Measurements from ENCODE around the gene MGLL. TPM values are rescaled to one million over a fixed set of nuclear protein-coding genes. Genes with fewer than 3 reads are reported as not detected.

The MGLL gene
- total and polyA plus RNA-seq, 9 of the 15 experiments (the other 6 are each of a cell fraction or from before 2014, with no cell fraction given), result 0.12 to 0.32 (median 0.18) TPM; not detected in 6

GRCh38 chr3:127732303-127732702, 90.0 kb downstream of the MGLL start:
- Histone ChIP-seq H3K9me3 (replicated peaks; ENCODE audit: control insufficient read depth, insufficient read depth, low read depth, low read length) (no peaks in the 10 kb centered on the region), H3K27me3 (ENCODE audit: control insufficient read depth in 2 of 2, insufficient read depth in 2 of 2, low read length in 2 of 2) (peaks cover 0 to 10% of the 10 kb centered on the region in 2 experiments; a peak in 2 of 5 replicates), H3K9ac (ENCODE audit: insufficient read depth in 1 of 2, low read depth in 2 of 2, low read length in 2 of 2) (peak overlapping the region in 1 of 2 experiments; percentile 68; a peak in 1 of 4 replicates), H3K4me3 (no peak overlapping the region), H3K27ac (ENCODE audit: extremely low read depth, low read depth, low read length) (no peak overlapping the region), H3K36me3 (ENCODE audit: control insufficient read depth, insufficient read depth, low read length) (no peaks in the 10 kb centered on the region), H4K20me1 (replicated peaks; ENCODE audit: control insufficient read depth, insufficient read depth, low read length) (no peaks in the 10 kb centered on the region), H3K4me1 (replicated peaks in 1 of 2; ENCODE audit: control insufficient read depth in 2 of 2, insufficient read depth in 2 of 2, low read length in 2 of 2) (peaks cover 13 to 32% of the 10 kb centered on the region in 2 experiments; a peak in 4 of 5 replicates), H3K4me2 (ENCODE audit: insufficient read depth, low read length) (no peak overlapping the region), H2AFZ (ENCODE audit: low read depth, low read length) (peak overlapping the region; percentile 72), H3K9me1 (ENCODE audit: control insufficient read depth, insufficient read depth, low read length) (no peaks in the 10 kb centered on the region), H3K79me2 (ENCODE audit: control insufficient read depth, insufficient read depth, low read length) (no peaks in the 10 kb centered on the region)
- ChIA-PET CTCF (ENCODE audit: low intra/inter-chr PET ratio) (no interaction called here), POLR2A (no interaction called here)
- ATAC-seq (peak; percentile 54), DNase-seq (ENCODE audit: extremely low read depth in 1 of 4, low spot score in 3 of 4) (no peak), FAIRE-seq (no peak)
- BruUV-seq (replicated peaks), result no TSS peak
- in situ Hi-C loops (cut with MboI), result no loop called here
- TF ChIP-seq ZNF197 (CRISPR knock-in tag; IDR thresholded peaks at IDR 0.05; ENCODE audit: low read depth), result no peak
- no peak for TF ChIP-seq EP300 (IDR thresholded peaks at IDR 0.05; ENCODE audit: low read length)
- no peak for TF ChIP-seq ZNF41 (CRISPR knock-in tag; conservative IDR thresholded peaks at IDR 0.05)
- no peak for TF ChIP-seq RFX7 (CRISPR knock-in tag; IDR thresholded peaks at IDR 0.05)
- no peak for TF ChIP-seq THRAP3 (IDR thresholded peaks at IDR 0.05; ENCODE audit: borderline replicate concordance)
- no peak for TF ChIP-seq ZBTB1 (CRISPR knock-in tag; IDR thresholded peaks at IDR 0.05; ENCODE audit: borderline replicate concordance, low read depth)
- no peak for TF ChIP-seq ZNF668 (CRISPR knock-in tag; IDR thresholded peaks at IDR 0.05)
- TF ChIP-seq HMBOX1 (IDR thresholded peaks at IDR 0.05), result no peak
- TF ChIP-seq CHCHD3 (CRISPR knock-in tag; IDR thresholded peaks at IDR 0.05), result no peak
- TF ChIP-seq POLR3A (IDR thresholded peaks at IDR 0.05; ENCODE audit: borderline replicate concordance, extremely low read depth, insufficient read depth, insufficient read length), result no peak
- TF ChIP-seq ZNF512 (tag; IDR thresholded peaks at IDR 0.05), result no peak
- 40% methylated on average over 3 of the region's 4 CpGs for WGBS (ENCODE audit: insufficient coverage, low coverage, missing lambda C conversion rate)
- intact Hi-C loops (cut with micrococcal nuclease), result no loop called here
